ENCODE data around the gene BRSK1.

BRSK1 gene

GRCh38 chr19:55309448-55309847 lies 25.7 kb downstream of the BRSK1 start:
- peaks cover 23% of the 10 kb centered on the region; the same call in 1 of the 2 replicates for H3K36me3 ChIP-seq (ENCODE audit: insufficient read depth, low read length)
- H3K27ac ChIP-seq: no peak overlapping the region
- no peaks in the 10 kb centered on the region for H3K9me3 ChIP-seq (ENCODE audit: low read depth, low read length)
- no peak overlapping the region for H3K9ac ChIP-seq (ENCODE audit: insufficient read length)
- TF ChIP-seq EZH2 (IDR thresholded peaks at IDR 0.05) (no peak), FOXP2 (optimal IDR thresholded peaks at IDR 0.05; ENCODE audit: control extremely low read depth, extremely low read length, insufficient read depth) (no peak), POLR2AphosphoS5 (IDR thresholded peaks at IDR 0.05; ENCODE audit: borderline replicate concordance, low read depth, low read length) (no peak)
- H3K4me3 ChIP-seq: no peak overlapping the region
- DNase-seq (ENCODE audit: low read depth, low spot score): no peak

GRCh38 chr19:55310498-55310897 lies 26.7 kb downstream of the BRSK1 start:
- H3K4me3 ChIP-seq: no peak overlapping the region
- H3K9ac ChIP-seq (ENCODE audit: insufficient read length): no peak overlapping the region
- no peaks in the 10 kb centered on the region for H3K9me3 ChIP-seq (ENCODE audit: low read depth, low read length)
- no peak overlapping the region for H3K27ac ChIP-seq
- DNase-seq (ENCODE audit: low read depth, low spot score): no peak
- peaks cover 23% of the 10 kb centered on the region; the same call in 1 of the 2 replicates for H3K36me3 ChIP-seq (ENCODE audit: insufficient read depth, low read length)
- TF ChIP-seq EZH2 (IDR thresholded peaks at IDR 0.05): no peak
- TF ChIP-seq POLR2AphosphoS5 (IDR thresholded peaks at IDR 0.05; ENCODE audit: borderline replicate concordance, low read depth, low read length): no peak
- no peak for TF ChIP-seq FOXP2 (optimal IDR thresholded peaks at IDR 0.05; ENCODE audit: control extremely low read depth, extremely low read length, insufficient read depth)

- Histone ChIP-seq H3K9me3 (ENCODE audit: low read depth, low read length) (no peaks in the 10 kb centered on the region), H3K9ac (ENCODE audit: insufficient read length) (no peak overlapping the region), H3K4me3 (no peak overlapping the region), H3K27ac (no peak overlapping the region), H3K36me3 (ENCODE audit: insufficient read depth, low read length) (peaks cover 15% of the 10 kb centered on the region; the same call in 1 of the 2 replicates)
- no peak for DNase-seq (ENCODE audit: low read depth, low spot score)
- no peak for TF ChIP-seq FOXP2 (optimal IDR thresholded peaks at IDR 0.05; ENCODE audit: control extremely low read depth, extremely low read length, insufficient read depth)
- TF ChIP-seq EZH2 (IDR thresholded peaks at IDR 0.05): no peak
- no peak for TF ChIP-seq POLR2AphosphoS5 (IDR thresholded peaks at IDR 0.05; ENCODE audit: borderline replicate concordance, low read depth, low read length)
These were observed 27.6 kb downstream of the BRSK1 start for GRCh38 chr19:55311397-55311796.

- TF ChIP-seq FOXP2 (optimal IDR thresholded peaks at IDR 0.05; ENCODE audit: control extremely low read depth, extremely low read length, insufficient read depth): no peak
- TF ChIP-seq EZH2 (IDR thresholded peaks at IDR 0.05): no peak
- no peak for TF ChIP-seq POLR2AphosphoS5 (IDR thresholded peaks at IDR 0.05; ENCODE audit: borderline replicate concordance, low read depth, low read length)
- Histone ChIP-seq H3K36me3 (ENCODE audit: insufficient read depth, low read length) (peaks cover 11% of the 10 kb centered on the region; the same call in 1 of the 2 replicates), H3K4me3 (no peak overlapping the region), H3K9ac (ENCODE audit: insufficient read length) (no peak overlapping the region), H3K27ac (no peak overlapping the region), H3K9me3 (ENCODE audit: low read depth, low read length) (no peaks in the 10 kb centered on the region)
- no peak for DNase-seq (ENCODE audit: low read depth, low spot score)
These were observed 28.0 kb downstream of the BRSK1 start for GRCh38 chr19:55311797-55312196.

- H3K36me3 ChIP-seq (ENCODE audit: insufficient read depth, low read length): peaks cover 7% of the 10 kb centered on the region; the same call in 1 of the 2 replicates
- H3K9ac ChIP-seq (ENCODE audit: insufficient read length): no peak overlapping the region
- TF ChIP-seq FOXP2 (optimal IDR thresholded peaks at IDR 0.05; ENCODE audit: control extremely low read depth, extremely low read length, insufficient read depth): no peak
- TF ChIP-seq POLR2AphosphoS5 (IDR thresholded peaks at IDR 0.05; ENCODE audit: borderline replicate concordance, low read depth, low read length): no peak
- TF ChIP-seq EZH2 (IDR thresholded peaks at IDR 0.05): no peak
These were observed 29.1 kb downstream of the BRSK1 start for GRCh38 chr19:55312621-55313512.

GRCh38 chr19:55314396-55314795 lies 30.6 kb downstream of the BRSK1 start:
- DNase-seq (ENCODE audit: low read depth, low spot score): no peak
- Histone ChIP-seq H3K27ac (no peak overlapping the region), H3K9me3 (ENCODE audit: low read depth, low read length) (no peaks in the 10 kb centered on the region)

More at GRCh38 chr19:55312621-55313512, 29.1 kb downstream of the BRSK1 start:
- H3K9me3 ChIP-seq (ENCODE audit: low read depth, low read length): no peaks in the 10 kb centered on the region
- no peak for DNase-seq (ENCODE audit: low read depth, low spot score)
- H3K27ac ChIP-seq: no peak overlapping the region
- no peak overlapping the region for H3K4me3 ChIP-seq

GRCh38 chr19:55315956-55316525 lies 32.2 kb downstream of the BRSK1 start:
- TF ChIP-seq FOXP2 (optimal IDR thresholded peaks at IDR 0.05; ENCODE audit: control extremely low read depth, extremely low read length, insufficient read depth): no peak
- no peak for TF ChIP-seq POLR2AphosphoS5 (IDR thresholded peaks at IDR 0.05; ENCODE audit: borderline replicate concordance, low read depth, low read length)
- no peak for TF ChIP-seq EZH2 (IDR thresholded peaks at IDR 0.05)
- DNase-seq (ENCODE audit: low read depth, low spot score): no peak
- H3K4me3 ChIP-seq: no peak overlapping the region
- no peak overlapping the region for H3K9ac ChIP-seq (ENCODE audit: insufficient read length)
- no peaks in the 10 kb centered on the region for H3K36me3 ChIP-seq (ENCODE audit: insufficient read depth, low read length)
- H3K27ac ChIP-seq: no peak overlapping the region
- H3K9me3 ChIP-seq (ENCODE audit: low read depth, low read length): no peaks in the 10 kb centered on the region

More at GRCh38 chr19:55314396-55314795, 30.6 kb downstream of the BRSK1 start:
- no peak overlapping the region for H3K4me3 ChIP-seq
- TF ChIP-seq FOXP2 (optimal IDR thresholded peaks at IDR 0.05; ENCODE audit: control extremely low read depth, extremely low read length, insufficient read depth) (no peak), POLR2AphosphoS5 (IDR thresholded peaks at IDR 0.05; ENCODE audit: borderline replicate concordance, low read depth, low read length) (no peak), EZH2 (IDR thresholded peaks at IDR 0.05) (no peak)
- H3K36me3 ChIP-seq (ENCODE audit: insufficient read depth, low read length): peaks cover under 1% of the 10 kb centered on the region; the same call in 1 of the 2 replicates
- no peak overlapping the region for H3K9ac ChIP-seq (ENCODE audit: insufficient read length)

- H3K9me3 ChIP-seq (ENCODE audit: low read depth, low read length): no peaks in the 10 kb centered on the region
- H3K27ac ChIP-seq: no peak overlapping the region
- no peak for DNase-seq (ENCODE audit: low read depth, low spot score)
- no peak overlapping the region for H3K4me3 ChIP-seq
- no peak overlapping the region for H3K9ac ChIP-seq (ENCODE audit: insufficient read length)
- TF ChIP-seq FOXP2 (optimal IDR thresholded peaks at IDR 0.05; ENCODE audit: control extremely low read depth, extremely low read length, insufficient read depth) (no peak), POLR2AphosphoS5 (IDR thresholded peaks at IDR 0.05; ENCODE audit: borderline replicate concordance, low read depth, low read length) (no peak), EZH2 (IDR thresholded peaks at IDR 0.05) (no peak)
- no peaks in the 10 kb centered on the region for H3K36me3 ChIP-seq (ENCODE audit: insufficient read depth, low read length)
These were observed 32.8 kb downstream of the BRSK1 start for GRCh38 chr19:55316646-55317045.

Data from SK-N-MC (cell line).